Neural progenitor cell (in vitro differentiated cells): ENCODE measurements around the gene CD300LB.

Source experiments
- EZH2 ChIP-seq: fragments of 200-600 bp; sonication (generic); IDR thresholded peaks from 2 replicates; pipeline ENCODE4 v1.6.1; 2017; ENCODE audit warnings: antibody characterized with exemption, mild to moderate bottlenecking, moderate library complexity
- EZH2phosphoT487 ChIP-seq: fragments of 200-600 bp; sonication (generic); IDR thresholded peaks from 2 replicates; pipeline ENCODE4 v1.6.1; 2017; ENCODE audit warnings: antibody characterized with exemption
- TF ChIP-seq, protein P1 (sequence below): fragments of 200-600 bp; sonication (generic); IDR thresholded peaks from 2 replicates; pipeline ENCODE4 v1.5.1; 2017; ENCODE audit warnings: antibody characterized with exemption, mild to moderate bottlenecking

GRCh38 chr17:74574489-74575142 is 43.3 kb upstream of the CD300LB start:
- TF ChIP-seq, protein P1, sequence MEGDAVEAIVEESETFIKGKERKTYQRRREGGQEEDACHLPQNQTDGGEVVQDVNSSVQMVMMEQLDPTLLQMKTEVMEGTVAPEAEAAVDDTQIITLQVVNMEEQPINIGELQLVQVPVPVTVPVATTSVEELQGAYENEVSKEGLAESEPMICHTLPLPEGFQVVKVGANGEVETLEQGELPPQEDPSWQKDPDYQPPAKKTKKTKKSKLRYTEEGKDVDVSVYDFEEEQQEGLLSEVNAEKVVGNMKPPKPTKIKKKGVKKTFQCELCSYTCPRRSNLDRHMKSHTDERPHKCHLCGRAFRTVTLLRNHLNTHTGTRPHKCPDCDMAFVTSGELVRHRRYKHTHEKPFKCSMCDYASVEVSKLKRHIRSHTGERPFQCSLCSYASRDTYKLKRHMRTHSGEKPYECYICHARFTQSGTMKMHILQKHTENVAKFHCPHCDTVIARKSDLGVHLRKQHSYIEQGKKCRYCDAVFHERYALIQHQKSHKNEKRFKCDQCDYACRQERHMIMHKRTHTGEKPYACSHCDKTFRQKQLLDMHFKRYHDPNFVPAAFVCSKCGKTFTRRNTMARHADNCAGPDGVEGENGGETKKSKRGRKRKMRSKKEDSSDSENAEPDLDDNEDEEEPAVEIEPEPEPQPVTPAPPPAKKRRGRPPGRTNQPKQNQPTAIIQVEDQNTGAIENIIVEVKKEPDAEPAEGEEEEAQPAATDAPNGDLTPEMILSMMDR: no peak
- TF ChIP-seq EZH2 (no peak), EZH2phosphoT487 (no peak)
